RPMI8226 (cell line): Measurements from ENCODE around the gene APBA3.

Experiments used
- DNase-seq: peaks from one replicate; pipeline ENCODE4 v3.0.0-alpha.2; 2015

Gene APBA3

DNA sequence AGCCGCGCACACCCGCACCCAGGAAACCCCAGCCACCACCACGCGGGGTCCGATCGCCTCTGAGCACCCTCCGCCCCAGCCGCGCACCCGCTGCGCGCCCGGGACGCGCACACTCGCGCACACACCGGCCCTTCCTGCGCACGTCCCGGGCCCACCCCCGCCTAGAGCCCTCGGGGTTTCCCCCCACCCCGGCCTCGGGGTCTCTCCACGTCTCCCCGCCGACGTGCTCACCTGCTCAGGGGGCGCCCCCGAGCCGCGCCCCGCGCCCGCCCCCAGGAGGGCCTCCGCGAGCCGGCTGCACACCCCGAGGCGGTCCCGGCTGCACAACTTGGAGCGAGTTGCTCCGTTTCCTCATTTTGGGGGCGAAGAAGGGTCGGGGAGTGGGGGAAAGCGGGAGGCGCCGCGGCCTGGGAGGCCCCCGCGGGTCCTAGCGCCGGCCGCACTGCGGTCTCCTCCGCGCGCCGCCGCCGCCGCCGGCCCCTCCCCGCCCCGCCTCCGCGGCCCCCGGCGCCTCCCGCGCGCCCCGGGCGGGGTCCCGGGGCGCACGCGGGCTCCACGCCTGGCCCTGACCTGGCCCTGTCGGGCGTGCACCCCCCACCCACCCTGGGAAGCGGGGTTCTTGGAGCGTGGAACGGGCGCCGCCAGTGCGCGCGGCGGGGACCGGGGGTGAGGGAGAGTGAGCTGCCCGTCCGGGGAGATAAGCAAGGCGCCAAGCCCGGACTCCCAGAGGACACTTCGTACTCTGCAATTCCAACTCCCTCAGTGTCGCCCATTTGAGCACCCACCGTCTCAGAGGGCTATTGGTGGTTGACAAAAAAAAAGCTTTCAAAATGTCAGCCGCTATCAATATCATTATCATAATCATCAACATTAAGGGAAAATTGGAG, 24.7 kb upstream of the APBA3 start, which contains the start of gene MATK:
Gene MATK (minus strand): TSS at position 444 of the 887 bp plus-strand sequence. CDS start 1,246 bp downstream, outside the sequence.
- no peak for DNase-seq

- no peak for DNase-seq
Measured at GRCh38 chr19:3785451-3785937, 24.0 kb upstream of the APBA3 start.

DNA sequence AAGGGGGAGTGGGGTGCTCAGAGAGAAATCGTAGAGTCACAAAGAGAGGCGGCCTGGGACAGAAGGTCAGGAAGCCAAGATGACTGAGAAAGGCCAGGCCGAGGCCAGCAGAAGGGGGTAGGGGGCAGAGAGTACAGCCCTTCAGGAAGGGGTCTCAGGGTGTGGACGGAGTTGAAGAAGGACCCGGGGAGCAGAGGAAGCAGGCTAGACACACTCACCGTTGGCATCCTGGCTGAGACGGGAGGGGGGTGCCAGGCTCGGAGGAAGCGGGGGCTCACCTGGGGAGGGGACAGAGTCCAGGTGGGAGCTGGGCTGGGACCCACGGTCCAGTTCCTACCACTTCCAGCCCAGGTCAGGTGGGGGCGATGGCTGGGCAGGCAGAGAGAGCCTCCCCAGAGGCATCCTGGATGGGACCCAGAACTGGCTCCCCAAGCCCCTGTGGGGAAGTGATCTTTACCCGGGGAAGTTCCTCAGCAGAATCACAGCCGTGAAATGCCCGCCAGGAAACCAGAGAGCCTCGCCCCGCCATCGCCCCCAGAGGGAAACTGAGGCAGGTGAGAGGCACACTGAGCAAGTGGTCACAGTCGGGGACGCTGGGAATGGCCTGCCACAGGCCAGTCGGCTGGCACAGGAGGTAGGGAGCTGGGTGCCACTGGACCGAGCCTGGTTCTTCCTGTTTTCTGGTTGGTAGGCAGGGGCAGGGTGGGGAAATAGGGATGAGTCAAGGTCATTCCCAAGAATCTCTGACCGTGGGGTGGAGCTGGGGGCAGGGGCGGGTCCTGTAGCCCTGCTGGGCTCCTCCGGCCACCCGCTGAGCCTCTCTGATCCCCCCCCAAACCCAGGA, 23.3 kb upstream of the APBA3 start:
- DNase-seq = no peak

- DNase-seq = peak; percentile 35
Measured at GRCh38 chr19:3783660-3784584, 22.4 kb upstream of the APBA3 start.

DNA sequence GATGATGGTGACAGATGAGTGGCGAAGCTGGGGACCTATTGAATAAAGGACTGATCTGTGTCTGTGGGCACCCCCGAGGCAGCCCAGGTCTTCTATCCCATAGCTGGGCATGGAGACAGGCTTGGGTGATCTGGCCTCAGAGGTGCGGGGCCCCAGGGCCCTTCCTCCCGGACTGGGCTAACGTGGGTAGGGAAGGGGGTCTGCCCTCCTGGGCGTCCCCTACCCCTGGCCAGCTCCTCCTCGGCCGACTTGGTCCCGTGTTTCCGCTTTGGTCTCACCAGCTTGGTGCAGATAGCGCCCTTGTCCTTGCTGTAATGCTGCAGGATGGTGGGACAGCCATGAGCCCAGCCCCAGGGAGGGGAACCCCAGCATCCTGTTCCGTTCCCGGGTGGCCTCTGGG, 21.4 kb upstream of the APBA3 start:
- no peak for DNase-seq

GRCh38 chr19:3782330-3782729, 20.8 kb upstream of the APBA3 start:
- DNase-seq = no peak

GRCh38 chr19:3781603-3782002, 20.1 kb upstream of the APBA3 start:
- no peak for DNase-seq

- DNase-seq = no peak
Measured at GRCh38 chr19:3780786-3781304, 19.4 kb upstream of the APBA3 start.

GRCh38 chr19:3778899-3779723, 17.6 kb upstream of the APBA3 start:
- no peak for DNase-seq

DNA sequence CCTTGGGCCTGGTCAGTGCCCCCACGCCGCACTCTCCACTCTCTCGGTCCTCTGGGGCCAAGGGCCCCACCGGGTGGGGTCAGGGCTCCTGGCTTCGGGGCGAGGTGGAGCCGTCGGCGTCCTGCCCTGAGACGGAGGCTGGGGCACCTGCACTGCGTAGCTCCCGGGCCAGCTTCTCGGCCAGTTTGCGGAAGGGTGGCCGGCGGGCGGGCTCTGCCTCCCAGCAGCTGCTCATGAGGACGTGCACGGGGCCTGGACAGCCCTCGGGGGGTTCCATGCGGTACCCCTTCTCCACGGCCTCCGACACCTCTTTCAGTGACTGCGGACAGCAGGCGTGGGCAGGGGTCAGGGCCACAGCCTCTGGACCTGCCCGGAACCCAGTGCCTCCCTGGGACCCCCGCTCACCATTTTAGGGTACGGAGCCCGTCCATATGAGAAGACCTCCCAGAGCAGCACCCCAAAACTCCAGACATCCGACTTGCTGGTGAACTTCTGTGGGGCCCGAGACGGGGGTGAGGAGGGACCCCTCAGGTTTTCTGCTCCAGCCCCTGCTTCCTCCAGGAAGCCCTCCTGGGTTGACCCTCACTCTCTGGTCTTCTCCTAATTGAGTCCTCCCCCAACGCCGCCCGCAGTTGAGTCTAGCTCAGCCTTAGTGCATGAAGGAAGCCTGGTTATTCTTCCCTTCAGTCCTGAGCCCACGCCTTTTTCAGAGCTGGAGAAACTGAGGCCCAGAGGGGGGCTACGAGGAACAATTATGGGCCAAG, 16.8 kb upstream of the APBA3 start:
- DNase-seq = no peak

DNA sequence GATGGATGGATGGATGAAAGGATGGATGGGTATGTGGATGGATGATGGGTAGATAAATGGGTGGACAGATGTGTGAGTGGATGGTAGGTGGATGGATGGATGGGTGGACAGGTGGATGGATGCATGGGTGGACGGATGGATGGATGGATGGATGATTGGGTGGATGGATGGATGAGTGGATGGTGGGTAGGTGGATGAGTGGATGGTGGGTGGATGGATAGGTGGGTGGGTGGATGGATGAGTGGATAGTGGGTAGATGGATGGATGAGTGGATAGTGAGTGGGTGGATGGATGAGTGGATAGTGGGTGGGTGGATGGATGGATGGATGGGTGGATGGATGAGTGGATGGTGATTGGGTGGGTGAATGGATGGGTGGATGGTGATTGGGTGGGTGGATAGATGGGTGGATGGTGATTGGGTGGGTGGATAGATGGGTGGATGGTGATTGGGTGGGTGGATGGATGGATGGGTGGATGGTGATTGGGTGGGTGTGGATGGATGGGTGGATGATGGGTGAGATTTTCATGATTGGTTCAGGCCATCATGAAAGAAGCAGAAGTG, 15.1 kb upstream of the APBA3 start:
- no peak for DNase-seq

GRCh38 chr19:3775831-3776230, 14.3 kb upstream of the APBA3 start:
- DNase-seq = no peak

- no peak for DNase-seq
Measured at GRCh38 chr19:3775374-3775711, 13.9 kb upstream of the APBA3 start.

GRCh38 chr19:3774621-3775373, 13.3 kb upstream of the APBA3 start:
- DNase-seq = no peak

- no peak for DNase-seq
Measured at GRCh38 chr19:3773814-3774515, 12.5 kb upstream of the APBA3 start.

- DNase-seq = no peak
Measured at GRCh38 chr19:3771906-3772455, 10.5 kb upstream of the APBA3 start, which contains the start of gene RAX2. TSS of gene RAX2 (minus strand) at chr19:3772228. CDS start at chr19:3771742, 486 bp downstream.

GRCh38 chr19:3771000-3771905, 9.8 kb upstream of the APBA3 start:
- no peak for DNase-seq
